K562 (cell line): ENCODE data around the gene SNRPD2. TPM values are rescaled to one million over a fixed set of nuclear protein-coding genes. Genes with fewer than 3 reads are reported as not detected.

Experiments used
- ATF7 ChIP-seq: fragments of 450-650 bp; IDR thresholded peaks from 2 replicates; pipeline ENCODE4 v1.7.1; 2014; ENCODE audit warnings: mild to moderate bottlenecking, moderate library complexity
- CHD1 ChIP-seq: fragments of 200-600 bp; sonication (generic); IDR thresholded peaks from one replicate; pipeline ENCODE4 v1.6.1; 2012; ENCODE audit warnings: mild to moderate bottlenecking, moderate library complexity, low read length, inconsistent platforms
- MAZ ChIP-seq, 2 experiments: fragments of 450-650 bp in 1 of 2; sonication (generic) in 1 of 2; formaldehyde crosslinking; IDR thresholded peaks in 1 of 2; conservative IDR thresholded peaks in 1 of 2; 2 replicates each; pipeline versions ENCODE4 v1.4.0 to v1.5.0; 2020; ENCODE audit warnings: mild to moderate bottlenecking in 1 of 2, missing genetic modification reagents in 1 of 2
- PRMT5 ChIP-seq: sonication (generic); formaldehyde crosslinking; IDR thresholded peaks from 2 replicates; pipeline ENCODE4 v1.5.0; 2020; ENCODE audit warnings: missing genetic modification reagents
- TAF1 ChIP-seq: IDR thresholded peaks from 2 replicates; pipeline ENCODE4 v1.6.1; 2011; ENCODE audit warnings: mild to moderate bottlenecking, low read length, moderate library complexity; ENCODE audit not compliant: insufficient read depth, control insufficient read depth, severe bottlenecking; ENCODE audit errors: extremely low read depth
- VEZF1 ChIP-seq: fragments of 200-800 bp; sonication (Bioruptor generic); IDR thresholded peaks from 2 replicates; pipeline ENCODE4 v1.6.1; 2017; ENCODE audit warnings: missing genetic modification characterization, missing compliant biosample characterization
- YY1 ChIP-seq, 3 experiments: IDR thresholded peaks; 2 replicates each; pipeline ENCODE4 v1.6.1; 2011; ENCODE audit warnings: low read length in 2 of 3, mild to moderate bottlenecking in 2 of 3, moderate library complexity in 2 of 3, borderline replicate concordance in 1 of 3, control low read depth in 1 of 3, low read depth in 1 of 3; ENCODE audit not compliant: insufficient read depth in 3 of 3, insufficient replicate concordance in 2 of 3, control insufficient read depth in 1 of 3, insufficient read length in 1 of 3; ENCODE audit errors: extremely low read depth in 1 of 3
- ZBTB5 ChIP-seq: fragments of 450-650 bp; IDR thresholded peaks from 2 replicates; pipeline ENCODE4 v1.6.1; 2017; ENCODE audit warnings: antibody characterized with exemption
- ZFPM2 ChIP-seq: fragments of 250-450 bp; sonication (Bioruptor Pico); IDR thresholded peaks from 2 replicates; pipeline ENCODE4 v1.5.1; 2022; ENCODE audit warnings: mild to moderate bottlenecking
- ZNF609 ChIP-seq: sonication (generic); formaldehyde crosslinking; IDR thresholded peaks from 2 replicates; pipeline ENCODE4 v1.8.1; 2023; ENCODE audit warnings: missing genetic modification reagents, mild to moderate bottlenecking, borderline replicate concordance
- ZNF740 ChIP-seq, 3 experiments: fragments of 200-800 bp in 1 of 3; sonication (Bioruptor generic) in 1 of 3; sonication (generic) in 1 of 3; formaldehyde crosslinking in 1 of 3; IDR thresholded peaks; 2 replicates each; pipeline versions ENCODE4 v1.6.1 to v1.8.0; 2016 to 2022; ENCODE audit warnings: mild to moderate bottlenecking in 2 of 3, missing compliant biosample characterization in 2 of 3, missing genetic modification characterization in 2 of 3, missing genetic modification reagents in 1 of 3
- polyA plus RNA-seq, 8 experiments: library from polyadenylated mRNA; depleted of rRNA in 4 of 8; stranded (reverse) in 5 of 8; unstranded in 3 of 8; fragments of >200 nt; fragmentation: Nextera tagmentation in 2 of 8; fragmentation: Illumina TruSeq in 1 of 8; extraction: Ambion mirVana in 2 of 8; extraction: Trizol in 1 of 8; gene quantifications; 2 replicates each; pipeline versions ENCODE4 v1.2.1 to v1.2.3, GENCODE V29; 2011 to 2014; ENCODE audit warnings: inconsistent platforms in 1 of 8, missing spikeins in 1 of 8
- total RNA-seq, 7 experiments: library from RNA; depleted of rRNA in 6 of 7; stranded (reverse); fragments of >200 nt in 6 of 7; fragmentation: Illumina TruSeq in 2 of 7; extraction: Trizol in 2 of 7; gene quantifications; 2 replicates each; pipeline versions ENCODE4 v1.2.1 to v1.2.3, GENCODE V29; 2011 to 2021; ENCODE audit warnings: low replicate concordance in 1 of 7

The SNRPD2 gene
- total and polyA plus RNA-seq, 9 of the 15 experiments (the other 6 are each of a cell fraction or from before 2014, with no cell fraction given) = 728 to 4,411 (median 1,029) TPM

GRCh38 chr19:45693106-45693788, 1.5 kb upstream of the SNRPD2 start (continued):
- peak; percentile 76 for TF ChIP-seq VEZF1 (CRISPR knock-in tag)
- TF ChIP-seq ZNF609 (CRISPR knock-in tag) = peak; percentile 66; the same call in 1 of the 2 replicates
- TF ChIP-seq PRMT5 (CRISPR knock-in tag) = no peak
- peak; percentile 44 for TF ChIP-seq TAF1
- TF ChIP-seq CHD1 = peak; percentile 26
- no peak for TF ChIP-seq ZFPM2 (CRISPR knock-in tag)
- peak; percentile 48 to 68; a peak in 2 of 4 replicates for TF ChIP-seq MAZ (CRISPR knock-in tag; conservative IDR thresholded peaks at IDR 0.05 in 1 of 2, IDR thresholded peaks at IDR 0.05 in 1 of 2)
- TF ChIP-seq ZNF740 (CRISPR knock-in tag; IDR thresholded peaks at IDR 0.05) = no peak
- 0 out of 4 replicates have a peak, but pooled peaks of 1 of the 2 experiments have one; percentile 34 for TF ChIP-seq ZNF740 (tag; IDR thresholded peaks at IDR 0.05)
- peak; percentile 10; the same call in 1 of the 2 replicates for TF ChIP-seq ATF7
- TF ChIP-seq YY1 (IDR thresholded peaks at IDR 0.05; ENCODE audit: borderline replicate concordance in 1 of 3, control insufficient read depth in 1 of 3, extremely low read depth in 1 of 3, insufficient read depth in 3 of 3, insufficient read length in 1 of 3, insufficient replicate concordance in 2 of 3, low read depth in 1 of 3, low read length in 2 of 3) = peak in 1 of 3 experiments; percentile 23
- no peak for TF ChIP-seq ZBTB5
